A549 treated with ZK216348 at 1 μM for 4 hours (cell line): ENCODE measurements around the gene ASCL2. TPM values are rescaled to one million over a fixed set of nuclear protein-coding genes. Genes with fewer than 3 reads are reported as not detected.

Experiments
- total RNA-seq: library from RNA; stranded (reverse); fragments of 200-300 nt; extraction: Qiagen RNA extraction; gene quantifications from 5 replicates; pipeline ENCODE4 v1.2.3, GENCODE V29; 2022; ENCODE audit warnings: low read depth

The ASCL2 gene
- not detected in 5 replicates for total RNA-seq

GRCh38 chr11:2270322-2271076, at the start of gene ASCL2:
TSS of gene ASCL2 (minus strand) at chr11:2270588. CDS start at chr11:2270332, 256 bp downstream.

GRCh38 chr11:2301631-2302305, 31.4 kb upstream of the ASCL2 start, which contains the start of the genes C11orf21 and TSPAN32:
TSS of gene C11orf21 (minus strand) at chr11:2301918. CDS start at chr11:2301808, 110 bp downstream.
TSS of gene TSPAN32 (plus strand) at chr11:2302013. CDS start at chr11:2302150, 137 bp downstream.

Other genes starting within 250 kb of the ASCL2 start
- gene IGF2, start 131.2 kb downstream of the ASCL2 start, total RNA-seq = 1.9 to 3.3 TPM (median 3.1 TPM) in 5 replicates
- not detected in 5 replicates for gene INS, start 109.4 kb downstream of the ASCL2 start, total RNA-seq
- 0.14 TPM in 1 of 5 replicates, not detected in the others for gene TH, start 98.8 kb downstream of the ASCL2 start, total RNA-seq
- gene C11orf21, start 31.3 kb upstream of the ASCL2 start, total RNA-seq = not detected in 5 replicates
- gene TSPAN32, start 31.4 kb upstream of the ASCL2 start, total RNA-seq = not detected in 5 replicates
- gene CD81, start 106.7 kb upstream of the ASCL2 start, total RNA-seq = 250 to 408 TPM (median 392 TPM) in 5 replicates
- gene TSSC4, start 130.2 kb upstream of the ASCL2 start, total RNA-seq = 32.7 to 76.9 TPM (median 68.3 TPM) in 5 replicates
- not detected in 5 replicates for gene TRPM5, start 173.9 kb upstream of the ASCL2 start, total RNA-seq
- gene KCNQ1, start 174.4 kb upstream of the ASCL2 start, total RNA-seq = 0.62 to 1.0 TPM (median 0.71 TPM) in 4 of 5 replicates, not detected in the other